T follicular helper cell (primary cell): Measurements from ENCODE around the gene TENT4A.

Experiments
- DNase-seq: peaks from one replicate; pipeline ENCODE4 v3.0.0-alpha.2; 2020; ENCODE audit warnings: low read depth

The TENT4A gene

DNA sequence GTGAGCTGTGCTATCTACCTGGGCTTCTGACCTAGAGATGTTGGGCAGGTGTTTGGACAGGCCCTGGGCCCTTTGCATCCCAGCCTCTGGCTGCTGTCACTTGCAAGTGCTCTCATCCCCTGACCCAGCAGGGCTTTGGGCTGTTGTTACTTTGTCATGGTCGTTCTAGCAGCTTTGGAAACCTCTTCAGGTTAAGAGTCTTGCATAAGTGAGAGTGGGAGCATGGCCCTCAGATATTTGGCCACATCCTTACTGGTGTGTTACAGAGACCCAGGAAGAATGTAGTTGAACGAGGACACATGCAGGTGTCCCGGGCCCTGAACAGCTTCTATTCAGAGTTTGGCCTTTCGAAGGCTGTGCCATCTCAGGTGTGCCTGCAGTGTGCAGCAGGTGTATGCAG lies 4.5 kb downstream of the TENT4A start:
- DNase-seq: no peak

DNA sequence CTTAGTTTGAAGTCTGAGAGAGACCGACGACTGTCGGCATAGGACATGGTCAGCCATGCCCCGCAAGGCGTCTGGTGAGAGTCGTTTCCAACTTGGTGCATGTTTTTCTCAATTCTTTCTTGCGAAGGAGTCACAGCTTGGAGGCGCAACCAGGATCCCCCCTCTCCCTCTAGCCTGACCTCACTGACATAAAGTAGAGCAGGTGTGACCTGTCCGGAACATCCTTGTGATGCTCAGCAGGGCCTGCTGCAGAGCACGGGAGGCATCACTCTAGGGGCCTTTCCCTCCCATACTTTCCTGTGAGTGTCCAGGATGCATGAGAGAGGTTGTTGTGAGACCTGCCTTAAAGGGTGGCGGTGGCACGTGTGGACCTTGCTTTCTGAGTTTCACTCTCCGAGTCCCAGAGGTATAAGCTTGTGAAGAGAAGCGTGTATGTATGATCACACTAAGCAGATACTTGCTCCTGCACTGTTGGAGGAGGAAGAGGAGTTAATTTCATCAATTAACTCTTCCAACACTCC lies 5.0 kb downstream of the TENT4A start:
- DNase-seq: no peak

GRCh38 chr5:6718718-6719117 lies 5.5 kb downstream of the TENT4A start:
- DNase-seq: no peak

DNA sequence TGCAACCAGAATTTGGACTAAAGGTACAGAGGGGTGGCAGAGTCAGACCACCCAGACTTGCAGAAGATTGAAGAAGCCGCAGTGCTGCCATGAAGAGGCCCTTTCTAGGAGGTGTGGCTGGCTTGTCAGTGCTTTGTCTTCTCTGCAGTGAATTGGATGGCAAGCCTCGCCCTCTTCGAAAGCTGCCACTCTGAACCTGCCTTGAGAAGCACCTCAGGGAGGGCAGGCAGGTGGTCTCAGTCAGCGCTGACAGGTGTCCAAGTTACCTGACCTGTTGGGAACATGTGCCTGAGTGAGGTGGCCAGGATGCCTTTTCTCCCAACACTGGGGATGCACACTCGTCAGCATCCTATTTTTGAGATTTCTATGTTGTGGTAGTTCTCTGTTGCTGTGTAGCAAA lies 6.2 kb downstream of the TENT4A start:
- no peak for DNase-seq

GRCh38 chr5:6719896-6720560 lies 6.8 kb downstream of the TENT4A start:
- no peak for DNase-seq

- DNase-seq: no peak
These were observed 7.3 kb downstream of the TENT4A start for GRCh38 chr5:6720561-6720921.

DNA sequence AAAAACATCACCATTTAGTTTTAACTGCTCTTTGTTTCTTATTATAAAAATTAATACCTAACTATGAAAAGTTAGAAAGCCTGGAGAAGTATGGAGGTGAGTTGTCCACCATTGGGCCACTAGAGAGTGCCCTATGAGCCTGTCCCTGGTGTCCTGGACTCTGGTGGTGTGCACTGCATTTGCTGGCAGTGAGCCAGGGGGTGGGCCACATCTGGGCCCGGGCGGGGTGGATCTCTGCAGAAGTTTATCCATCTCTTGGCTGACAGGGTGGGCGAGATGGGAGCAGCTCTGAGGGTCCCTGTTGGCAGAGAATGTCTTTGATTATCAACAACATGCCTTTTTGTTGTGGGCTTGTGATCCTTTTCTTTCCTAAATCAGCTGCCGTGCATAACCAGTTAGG lies 8.2 kb downstream of the TENT4A start:
- DNase-seq: no peak

GRCh38 chr5:6722015-6722414 lies 8.8 kb downstream of the TENT4A start:
- no peak for DNase-seq

DNA sequence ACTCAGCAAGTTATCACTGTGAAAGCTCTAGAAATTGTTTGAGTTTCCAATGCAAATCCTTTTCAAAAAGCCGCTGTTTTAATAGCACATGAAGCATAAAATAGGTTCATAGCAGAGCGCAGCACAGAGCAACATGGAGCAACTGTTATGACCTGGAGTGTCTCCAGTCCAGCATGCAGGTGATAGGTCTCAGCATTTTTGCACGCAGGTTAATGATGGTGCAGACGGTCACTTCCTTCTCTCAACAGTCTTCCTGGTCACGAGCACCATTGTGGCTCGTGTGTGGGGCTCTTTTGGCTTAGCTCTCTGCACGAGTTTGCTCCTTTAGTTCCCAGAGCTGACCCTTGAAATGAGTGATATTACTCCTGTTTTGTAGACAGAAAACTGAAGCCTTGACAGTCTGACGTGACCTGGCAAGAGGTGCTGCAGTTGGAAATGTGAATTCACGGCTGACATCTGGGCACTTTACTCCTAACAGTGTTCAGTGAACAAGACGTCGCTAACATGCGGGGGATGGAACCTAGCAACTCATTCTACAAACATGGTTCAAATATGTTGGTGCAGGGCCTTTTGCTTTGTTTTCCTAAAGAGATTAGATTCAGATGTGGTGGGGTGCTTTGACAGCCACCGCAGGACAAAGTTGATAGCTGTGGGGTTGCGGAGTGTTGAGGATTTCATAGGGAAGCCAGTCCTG lies 10.0 kb downstream of the TENT4A start:
- DNase-seq: no peak

- DNase-seq: no peak
These were observed 10.6 kb downstream of the TENT4A start for GRCh38 chr5:6723816-6724300.

DNA sequence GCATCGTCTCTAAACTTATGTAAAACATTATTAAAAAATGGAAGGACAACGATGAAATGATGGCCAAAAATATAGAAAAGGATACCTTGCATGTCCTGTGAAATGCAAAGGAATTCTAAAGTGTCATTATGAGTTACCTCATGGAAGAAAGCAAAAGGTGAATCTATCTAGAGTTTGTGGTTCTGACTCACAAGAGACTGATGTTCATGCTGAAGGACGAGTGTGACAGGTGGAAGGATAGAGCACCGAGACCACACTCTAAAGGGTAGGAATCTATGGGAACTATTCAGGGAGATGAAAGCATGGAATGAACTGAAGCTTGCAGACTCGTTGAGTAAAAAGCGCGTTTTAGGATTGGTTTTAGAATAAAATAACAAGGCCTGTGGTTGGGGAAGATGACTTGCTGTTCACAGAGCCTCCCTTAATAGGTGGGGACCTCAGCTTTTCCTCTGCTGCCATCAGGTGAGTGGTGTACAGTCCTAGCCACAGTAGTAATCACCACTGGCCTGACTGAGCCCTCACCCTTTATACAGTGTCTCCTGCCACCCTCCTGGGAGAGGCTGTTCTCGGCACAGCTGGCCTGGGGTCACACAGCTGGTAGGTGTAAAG lies 11.2 kb downstream of the TENT4A start:
- no peak for DNase-seq

- DNase-seq: no peak
These were observed 12.2 kb downstream of the TENT4A start for GRCh38 chr5:6725421-6725820.

GRCh38 chr5:6726006-6726405 lies 12.8 kb downstream of the TENT4A start:
- DNase-seq: no peak

- DNase-seq: no peak
These were observed 14.0 kb downstream of the TENT4A start for GRCh38 chr5:6727231-6727630.

GRCh38 chr5:6728011-6728794 lies 15.0 kb downstream of the TENT4A start:
- DNase-seq: no peak

DNA sequence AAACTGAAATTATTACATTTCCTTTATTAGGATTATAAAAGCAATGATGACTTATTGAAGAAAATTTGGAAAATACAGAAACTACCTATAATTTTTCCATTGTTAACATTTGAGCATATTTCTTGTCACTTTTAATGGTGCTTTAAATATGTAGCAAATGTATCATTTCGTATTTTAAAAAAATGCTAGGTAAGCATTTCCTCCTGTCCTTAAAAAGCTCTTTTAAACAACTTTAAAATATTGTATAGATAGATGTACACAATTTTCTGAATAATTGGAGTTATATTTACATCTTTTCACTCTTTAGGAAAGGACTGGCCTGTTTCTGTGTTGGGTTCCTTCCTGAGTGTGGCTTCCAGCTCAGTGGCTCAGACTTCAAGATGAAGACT lies 15.6 kb downstream of the TENT4A start:
- DNase-seq: no peak

DNA sequence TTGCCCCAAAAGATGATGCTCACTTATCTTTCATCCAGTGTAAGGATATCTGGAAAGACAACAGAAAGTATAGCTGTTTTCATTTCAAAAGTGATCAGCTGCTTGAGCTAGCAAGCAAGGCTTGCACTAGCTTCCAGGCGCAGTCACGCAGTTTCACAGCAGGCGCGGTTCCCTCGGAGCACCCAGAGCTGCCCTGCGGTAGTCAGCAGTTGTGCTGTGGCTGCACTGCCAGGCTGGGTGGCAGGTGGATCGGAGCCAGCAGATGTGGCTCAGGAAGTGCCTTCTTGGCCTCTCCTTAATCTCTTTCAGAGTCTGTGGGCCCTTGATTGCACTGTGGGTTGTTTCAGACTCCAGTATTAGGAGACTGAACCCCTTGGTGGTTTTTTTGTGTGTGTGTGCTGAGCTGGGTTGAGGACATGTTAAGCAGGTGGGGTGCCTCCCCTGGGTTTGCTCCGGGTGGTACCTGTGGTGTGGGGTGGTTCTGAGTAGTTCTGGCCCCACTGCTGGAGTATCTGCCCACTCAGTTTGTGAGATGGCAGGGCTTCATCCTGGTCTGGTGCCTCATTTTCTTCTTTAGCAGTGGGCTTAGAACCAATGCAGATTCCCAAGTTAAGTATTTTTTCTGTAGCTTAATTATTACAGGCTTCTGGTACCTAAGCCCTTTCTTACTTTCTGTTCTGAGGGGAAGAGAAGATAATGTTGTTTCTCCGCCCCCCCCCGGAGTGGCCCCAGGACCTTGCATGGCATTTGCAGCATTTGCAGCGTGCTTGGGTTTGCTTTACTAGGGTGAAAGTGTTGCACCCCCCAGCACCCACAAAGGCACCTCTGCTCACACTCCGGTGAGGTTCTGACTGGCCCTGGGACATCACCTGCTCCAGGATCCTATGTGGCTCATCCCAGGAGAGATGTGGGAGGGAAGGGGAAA lies 16.4 kb downstream of the TENT4A start:
- peak; percentile 24 for DNase-seq

GRCh38 chr5:6730407-6730806 lies 17.2 kb downstream of the TENT4A start:
- DNase-seq: no peak

- DNase-seq: no peak
These were observed 17.6 kb downstream of the TENT4A start for GRCh38 chr5:6730807-6731206.

DNA sequence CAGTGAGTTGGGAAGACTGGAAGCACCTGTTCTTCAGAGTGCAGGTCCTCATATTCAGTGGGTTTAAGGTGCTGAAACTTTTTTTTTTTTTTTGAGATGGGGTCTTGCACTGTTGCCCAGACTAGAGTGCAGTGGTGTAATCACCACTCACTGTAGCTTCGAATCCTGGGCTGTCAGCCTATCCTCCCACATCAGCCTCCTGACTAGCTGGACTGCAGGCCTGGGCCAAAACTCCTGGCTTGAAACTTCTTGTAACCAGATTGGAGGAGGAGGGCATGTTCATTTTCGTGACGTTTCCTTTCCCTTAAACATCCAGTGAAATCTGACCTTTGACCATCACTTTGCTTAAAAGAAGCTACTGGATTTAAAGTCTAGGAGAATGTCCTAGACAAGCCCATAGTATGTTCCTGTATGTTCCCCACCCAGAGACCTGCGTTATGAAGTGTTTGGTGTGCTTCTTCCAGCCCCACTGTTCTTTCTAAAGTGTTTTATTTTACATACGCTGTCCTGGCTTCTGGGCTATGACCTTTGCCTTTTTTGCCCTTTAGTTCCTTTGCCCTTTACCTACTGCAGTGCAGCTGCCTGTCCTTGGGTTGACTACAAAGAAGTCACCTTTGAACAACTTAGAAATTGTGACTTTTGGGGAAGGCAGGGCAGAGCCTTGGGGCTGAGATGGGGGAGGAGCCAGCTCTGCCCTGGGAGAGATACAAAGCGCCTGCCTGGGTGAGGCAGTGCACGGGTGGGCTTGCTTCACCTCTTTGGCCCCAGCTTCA lies 18.4 kb downstream of the TENT4A start:
- no peak for DNase-seq
